ENCODE data around the gene IFT20.

The IFT20 gene

DNA sequence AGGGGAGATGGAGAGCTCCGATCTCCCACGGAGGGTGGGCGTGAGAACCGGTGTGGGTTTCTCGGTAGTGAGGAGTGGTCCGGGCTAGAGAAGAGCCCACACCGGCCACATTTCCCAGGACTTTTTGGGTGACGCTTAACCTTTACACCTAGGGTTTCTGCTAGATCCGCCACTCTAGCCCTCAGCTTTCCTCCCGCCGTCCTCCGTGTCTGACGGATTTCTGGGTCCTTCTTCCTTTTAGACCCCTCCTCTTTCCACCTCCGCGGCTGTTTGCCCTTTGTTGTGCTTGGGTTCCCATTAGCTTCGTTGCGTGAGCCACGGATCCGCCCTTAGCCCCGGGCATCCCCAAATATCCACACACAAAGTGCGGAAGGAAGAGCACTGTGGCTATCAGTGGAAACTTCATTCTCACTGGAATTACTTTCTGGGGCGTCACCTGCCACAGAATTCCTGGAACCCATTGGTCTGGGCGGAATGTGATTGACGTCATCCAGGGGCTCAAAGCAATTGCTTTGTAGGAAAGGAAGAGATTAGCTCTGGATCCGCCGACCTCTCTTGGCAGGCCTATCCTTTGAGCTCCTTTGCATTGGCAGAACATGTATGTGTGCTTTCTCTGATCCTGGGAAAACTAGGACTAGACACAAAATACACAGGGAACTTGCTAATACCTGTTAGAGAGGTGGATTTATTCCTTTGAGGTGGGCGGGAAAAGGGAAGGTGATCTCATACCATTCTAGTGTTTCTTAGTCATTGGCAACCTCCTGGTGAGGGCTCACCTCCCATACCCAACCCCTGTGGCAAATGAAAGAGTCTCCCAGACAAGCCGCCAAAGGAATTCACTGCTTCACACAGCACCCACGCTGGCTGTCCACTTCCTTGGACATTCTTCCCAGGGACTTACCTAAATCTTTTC is 943 bp upstream of the IFT20 start (continued):
- TF ChIP-seq, protein P1, sequence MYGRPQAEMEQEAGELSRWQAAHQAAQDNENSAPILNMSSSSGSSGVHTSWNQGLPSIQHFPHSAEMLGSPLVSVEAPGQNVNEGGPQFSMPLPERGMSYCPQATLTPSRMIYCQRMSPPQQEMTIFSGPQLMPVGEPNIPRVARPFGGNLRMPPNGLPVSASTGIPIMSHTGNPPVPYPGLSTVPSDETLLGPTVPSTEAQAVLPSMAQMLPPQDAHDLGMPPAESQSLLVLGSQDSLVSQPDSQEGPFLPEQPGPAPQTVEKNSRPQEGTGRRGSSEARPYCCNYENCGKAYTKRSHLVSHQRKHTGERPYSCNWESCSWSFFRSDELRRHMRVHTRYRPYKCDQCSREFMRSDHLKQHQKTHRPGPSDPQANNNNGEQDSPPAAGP (tag by site-specific recombination; IDR thresholded peaks at IDR 0.05): peak; percentile 88
- TF ChIP-seq ZNF24 (tag by site-specific recombination; IDR thresholded peaks at IDR 0.05) (peak; percentile 57; the same call in 1 of the 2 replicates), ZNF600 (tag by site-specific recombination; IDR thresholded peaks at IDR 0.05) (peak; percentile 87), MEIS1 (CRISPR knock-in tag; IDR thresholded peaks at IDR 0.05; ENCODE audit: borderline replicate concordance) (no peak), ZNF558 (tag by site-specific recombination; IDR thresholded peaks at IDR 0.05) (peak; percentile 23; the same call in 1 of the 2 replicates), TCF7L2 (IDR thresholded peaks at IDR 0.05; ENCODE audit: borderline replicate concordance, low read depth, low read length) (no peak), ZNF792 (tag by site-specific recombination; IDR thresholded peaks at IDR 0.05) (peak; percentile 23; the same call in 1 of the 2 replicates), GLIS2 (tag by site-specific recombination; IDR thresholded peaks at IDR 0.05) (peak; percentile 63; the same call in 1 of the 2 replicates), ZNF335 (tag by site-specific recombination; conservative IDR thresholded peaks at IDR 0.05) (peak; percentile 81), ZNF341 (tag by site-specific recombination; IDR thresholded peaks at IDR 0.05; ENCODE audit: low read depth) (peak; percentile 72; the same call in 1 of the 2 replicates), ZBTB1 (tag by site-specific recombination; IDR thresholded peaks at IDR 0.05) (0 out of 2 replicates have a peak, but pooled peaks have one; percentile 31), KLF8 (tag by site-specific recombination; IDR thresholded peaks at IDR 0.05) (peak; percentile 83), ZNF133 (tag by site-specific recombination; IDR thresholded peaks at IDR 0.05) (0 out of 2 replicates have a peak, but pooled peaks have one; percentile 19), ZIC2 (tag by site-specific recombination; IDR thresholded peaks at IDR 0.05) (peak; percentile 39; the same call in 1 of the 2 replicates), ZNF561 (tag by site-specific recombination; IDR thresholded peaks at IDR 0.05; ENCODE audit: borderline replicate concordance) (peak; percentile 20; the same call in 1 of the 2 replicates), ZFP37 (tag by site-specific recombination; IDR thresholded peaks at IDR 0.05) (peak; percentile 26; the same call in 1 of the 2 replicates), ZNF837 (tag by site-specific recombination; IDR thresholded peaks at IDR 0.05) (0 out of 2 replicates have a peak, but pooled peaks have one; percentile 35), IKZF3 (tag by site-specific recombination; IDR thresholded peaks at IDR 0.05) (peak; percentile 63), ZNF121 (tag by site-specific recombination; IDR thresholded peaks at IDR 0.05) (peak; percentile 41; the same call in 1 of the 2 replicates), SCRT2 (tag by site-specific recombination; IDR thresholded peaks at IDR 0.05) (peak; percentile 75), ZBTB21 (tag by site-specific recombination; IDR thresholded peaks at IDR 0.05) (peak; percentile 91)
- TF ChIP-seq, protein P2, sequence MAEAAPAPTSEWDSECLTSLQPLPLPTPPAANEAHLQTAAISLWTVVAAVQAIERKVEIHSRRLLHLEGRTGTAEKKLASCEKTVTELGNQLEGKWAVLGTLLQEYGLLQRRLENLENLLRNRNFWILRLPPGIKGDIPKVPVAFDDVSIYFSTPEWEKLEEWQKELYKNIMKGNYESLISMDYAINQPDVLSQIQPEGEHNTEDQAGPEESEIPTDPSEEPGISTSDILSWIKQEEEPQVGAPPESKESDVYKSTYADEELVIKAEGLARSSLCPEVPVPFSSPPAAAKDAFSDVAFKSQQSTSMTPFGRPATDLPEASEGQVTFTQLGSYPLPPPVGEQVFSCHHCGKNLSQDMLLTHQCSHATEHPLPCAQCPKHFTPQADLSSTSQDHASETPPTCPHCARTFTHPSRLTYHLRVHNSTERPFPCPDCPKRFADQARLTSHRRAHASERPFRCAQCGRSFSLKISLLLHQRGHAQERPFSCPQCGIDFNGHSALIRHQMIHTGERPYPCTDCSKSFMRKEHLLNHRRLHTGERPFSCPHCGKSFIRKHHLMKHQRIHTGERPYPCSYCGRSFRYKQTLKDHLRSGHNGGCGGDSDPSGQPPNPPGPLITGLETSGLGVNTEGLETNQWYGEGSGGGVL (tag by site-specific recombination; IDR thresholded peaks at IDR 0.05): 0 out of 2 replicates have a peak, but pooled peaks have one; percentile 14
- TF ChIP-seq, protein P3, sequence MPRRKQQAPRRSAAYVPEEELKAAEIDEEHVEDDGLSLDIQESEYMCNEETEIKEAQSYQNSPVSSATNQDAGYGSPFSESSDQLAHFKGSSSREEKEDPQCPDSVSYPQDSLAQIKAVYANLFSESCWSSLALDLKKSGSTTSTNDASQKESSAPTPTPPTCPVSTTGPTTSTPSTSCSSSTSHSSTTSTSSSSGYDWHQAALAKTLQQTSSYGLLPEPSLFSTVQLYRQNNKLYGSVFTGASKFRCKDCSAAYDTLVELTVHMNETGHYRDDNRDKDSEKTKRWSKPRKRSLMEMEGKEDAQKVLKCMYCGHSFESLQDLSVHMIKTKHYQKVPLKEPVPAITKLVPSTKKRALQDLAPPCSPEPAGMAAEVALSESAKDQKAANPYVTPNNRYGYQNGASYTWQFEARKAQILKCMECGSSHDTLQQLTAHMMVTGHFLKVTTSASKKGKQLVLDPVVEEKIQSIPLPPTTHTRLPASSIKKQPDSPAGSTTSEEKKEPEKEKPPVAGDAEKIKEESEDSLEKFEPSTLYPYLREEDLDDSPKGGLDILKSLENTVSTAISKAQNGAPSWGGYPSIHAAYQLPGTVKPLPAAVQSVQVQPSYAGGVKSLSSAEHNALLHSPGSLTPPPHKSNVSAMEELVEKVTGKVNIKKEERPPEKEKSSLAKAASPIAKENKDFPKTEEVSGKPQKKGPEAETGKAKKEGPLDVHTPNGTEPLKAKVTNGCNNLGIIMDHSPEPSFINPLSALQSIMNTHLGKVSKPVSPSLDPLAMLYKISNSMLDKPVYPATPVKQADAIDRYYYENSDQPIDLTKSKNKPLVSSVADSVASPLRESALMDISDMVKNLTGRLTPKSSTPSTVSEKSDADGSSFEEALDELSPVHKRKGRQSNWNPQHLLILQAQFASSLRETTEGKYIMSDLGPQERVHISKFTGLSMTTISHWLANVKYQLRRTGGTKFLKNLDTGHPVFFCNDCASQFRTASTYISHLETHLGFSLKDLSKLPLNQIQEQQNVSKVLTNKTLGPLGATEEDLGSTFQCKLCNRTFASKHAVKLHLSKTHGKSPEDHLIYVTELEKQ (tag by site-specific recombination; IDR thresholded peaks at IDR 0.05; ENCODE audit: borderline replicate concordance): 0 out of 2 replicates have a peak, but pooled peaks have one; percentile 5
- TF ChIP-seq, protein P4, sequence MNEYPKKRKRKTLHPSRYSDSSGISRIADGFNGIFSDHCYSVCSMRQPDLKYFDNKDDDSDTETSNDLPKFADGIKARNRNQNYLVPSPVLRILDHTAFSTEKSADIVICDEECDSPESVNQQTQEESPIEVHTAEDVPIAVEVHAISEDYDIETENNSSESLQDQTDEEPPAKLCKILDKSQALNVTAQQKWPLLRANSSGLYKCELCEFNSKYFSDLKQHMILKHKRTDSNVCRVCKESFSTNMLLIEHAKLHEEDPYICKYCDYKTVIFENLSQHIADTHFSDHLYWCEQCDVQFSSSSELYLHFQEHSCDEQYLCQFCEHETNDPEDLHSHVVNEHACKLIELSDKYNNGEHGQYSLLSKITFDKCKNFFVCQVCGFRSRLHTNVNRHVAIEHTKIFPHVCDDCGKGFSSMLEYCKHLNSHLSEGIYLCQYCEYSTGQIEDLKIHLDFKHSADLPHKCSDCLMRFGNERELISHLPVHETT (tag by site-specific recombination; IDR thresholded peaks at IDR 0.05): 0 out of 2 replicates have a peak, but pooled peaks have one; percentile 13
- TF ChIP-seq, protein P5, sequence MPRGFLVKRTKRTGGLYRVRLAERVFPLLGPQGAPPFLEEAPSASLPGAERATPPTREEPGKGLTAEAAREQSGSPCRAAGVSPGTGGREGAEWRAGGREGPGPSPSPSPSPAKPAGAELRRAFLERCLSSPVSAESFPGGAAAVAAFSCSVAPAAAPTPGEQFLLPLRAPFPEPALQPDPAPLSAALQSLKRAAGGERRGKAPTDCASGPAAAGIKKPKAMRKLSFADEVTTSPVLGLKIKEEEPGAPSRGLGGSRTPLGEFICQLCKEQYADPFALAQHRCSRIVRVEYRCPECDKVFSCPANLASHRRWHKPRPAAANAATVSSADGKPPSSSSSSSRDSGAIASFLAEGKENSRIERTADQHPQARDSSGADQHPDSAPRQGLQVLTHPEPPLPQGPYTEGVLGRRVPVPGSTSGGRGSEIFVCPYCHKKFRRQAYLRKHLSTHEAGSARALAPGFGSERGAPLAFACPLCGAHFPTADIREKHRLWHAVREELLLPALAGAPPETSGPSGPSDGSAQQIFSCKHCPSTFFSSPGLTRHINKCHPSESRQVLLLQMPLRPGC (tag by site-specific recombination; IDR thresholded peaks at IDR 0.05): peak; percentile 43; the same call in 1 of the 2 replicates
- TF ChIP-seq, protein P6, sequence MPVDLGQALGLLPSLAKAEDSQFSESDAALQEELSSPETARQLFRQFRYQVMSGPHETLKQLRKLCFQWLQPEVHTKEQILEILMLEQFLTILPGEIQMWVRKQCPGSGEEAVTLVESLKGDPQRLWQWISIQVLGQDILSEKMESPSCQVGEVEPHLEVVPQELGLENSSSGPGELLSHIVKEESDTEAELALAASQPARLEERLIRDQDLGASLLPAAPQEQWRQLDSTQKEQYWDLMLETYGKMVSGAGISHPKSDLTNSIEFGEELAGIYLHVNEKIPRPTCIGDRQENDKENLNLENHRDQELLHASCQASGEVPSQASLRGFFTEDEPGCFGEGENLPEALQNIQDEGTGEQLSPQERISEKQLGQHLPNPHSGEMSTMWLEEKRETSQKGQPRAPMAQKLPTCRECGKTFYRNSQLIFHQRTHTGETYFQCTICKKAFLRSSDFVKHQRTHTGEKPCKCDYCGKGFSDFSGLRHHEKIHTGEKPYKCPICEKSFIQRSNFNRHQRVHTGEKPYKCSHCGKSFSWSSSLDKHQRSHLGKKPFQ (tag by site-specific recombination; IDR thresholded peaks at IDR 0.05): no peak

Measured in HEK293 (cell line).